Measurements from ENCODE around the gene CCDC180.
"Not testable (repeated sequence)": the region's sequence is repeated elsewhere in the genome, so short reads cannot be mapped to it uniquely, and the experiment has no call there.

Gene CCDC180

GRCh38 chr9:97307500-97308163 lies at the start of gene CCDC180:
TSS of gene CCDC180 (plus strand) at chr9:97307659. CDS start at chr9:97308064, 405 bp downstream.
- no peak for DNase-seq

- DNase-seq, result not testable (repeated sequence)
Observed at GRCh38 chr9:97259834-97260514, 47.5 kb upstream of the CCDC180 start.

GRCh38 chr9:97271292-97271691 lies 36.2 kb upstream of the CCDC180 start:
- DNase-seq, result no peak

- DNase-seq, result no peak
Observed at GRCh38 chr9:97272072-97272471, 35.4 kb upstream of the CCDC180 start.

- DNase-seq, result no peak
Observed at GRCh38 chr9:97276310-97276852, 31.1 kb upstream of the CCDC180 start.

- DNase-seq, result no peak
Observed at GRCh38 chr9:97277953-97278352, 29.5 kb upstream of the CCDC180 start.

GRCh38 chr9:97280755-97281330 lies 26.6 kb upstream of the CCDC180 start:
- no peak for DNase-seq

- no peak for DNase-seq
Observed at GRCh38 chr9:97283768-97284167, 23.7 kb upstream of the CCDC180 start.

GRCh38 chr9:97284798-97285197 lies 22.7 kb upstream of the CCDC180 start:
- no peak for DNase-seq

GRCh38 chr9:97292200-97292599 lies 15.3 kb upstream of the CCDC180 start:
- no peak for DNase-seq

- no peak for DNase-seq
Observed at GRCh38 chr9:97293207-97293721, 14.2 kb upstream of the CCDC180 start.

- DNase-seq, result no peak
Observed at GRCh38 chr9:97293818-97294217, 13.6 kb upstream of the CCDC180 start.

- DNase-seq, result no peak
Observed at GRCh38 chr9:97297889-97298288, 9.6 kb upstream of the CCDC180 start.

GRCh38 chr9:97299809-97300414 lies 7.5 kb upstream of the CCDC180 start:
- DNase-seq, result no peak

GRCh38 chr9:97300586-97300985 lies 6.9 kb upstream of the CCDC180 start:
- no peak for DNase-seq

- no peak for DNase-seq
Observed at GRCh38 chr9:97301974-97302373, 5.5 kb upstream of the CCDC180 start.

- DNase-seq, result no peak
Observed at GRCh38 chr9:97304586-97304985, 2.9 kb upstream of the CCDC180 start.

- DNase-seq, result no peak
Observed at GRCh38 chr9:97305501-97306298, 1.8 kb upstream of the CCDC180 start.

- no peak for DNase-seq
Observed at GRCh38 chr9:97307091-97307490, 368 bp upstream of the CCDC180 start.

GRCh38 chr9:97309260-97309659 lies 1.8 kb downstream of the CCDC180 start:
- DNase-seq, result no peak

- no peak for DNase-seq
Observed at GRCh38 chr9:97310023-97310422, 2.6 kb downstream of the CCDC180 start.

GRCh38 chr9:97310896-97311295 lies 3.4 kb downstream of the CCDC180 start:
- no peak for DNase-seq
